ENCODE data around the gene ACTR1A.
"Not testable (repeated sequence)": the region's sequence is repeated elsewhere in the genome, so short reads cannot be mapped to it uniquely, and the experiment has no call there.

ACTR1A gene

GRCh38 chr10:102502337-102503151 lies at the start of gene ACTR1A:
Gene ACTR1A, minus strand, starts transcription at chr10:102502712. Its CDS starts 65 bp downstream, at chr10:102502647.
- DNase-seq (ENCODE audit: low spot score) = peak; percentile 97

GRCh38 chr10:102550636-102551210 lies 48.2 kb upstream of the ACTR1A start:
- DNase-seq (ENCODE audit: low spot score) = no peak

DNA sequence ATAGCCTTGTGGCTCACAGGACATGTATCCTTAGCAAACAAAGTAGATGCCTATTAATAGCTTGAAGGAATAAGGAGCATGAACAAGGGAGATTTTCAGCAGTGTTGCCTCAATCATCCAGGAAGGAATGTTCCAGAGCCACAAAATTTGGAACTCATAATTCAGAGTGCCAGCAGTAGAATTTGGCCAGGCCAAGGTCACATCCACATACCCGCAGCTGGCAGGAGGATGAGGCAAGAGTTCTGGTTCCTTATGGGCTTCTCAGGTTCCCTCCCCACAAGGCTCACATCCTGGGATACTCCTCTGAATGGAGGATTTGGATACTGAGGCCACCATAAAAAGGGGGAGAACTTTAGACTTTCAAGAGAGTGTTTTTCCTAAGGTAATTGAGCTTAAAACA lies 47.0 kb upstream of the ACTR1A start:
- no peak for DNase-seq (ENCODE audit: low spot score)

- DNase-seq (ENCODE audit: low spot score) = no peak
Observed at GRCh38 chr10:102546606-102547320, 44.3 kb upstream of the ACTR1A start.

GRCh38 chr10:102545997-102546396 lies 43.5 kb upstream of the ACTR1A start:
- DNase-seq (ENCODE audit: low spot score) = no peak

GRCh38 chr10:102545265-102545871 lies 42.9 kb upstream of the ACTR1A start:
- DNase-seq (ENCODE audit: low spot score) = no peak

GRCh38 chr10:102542800-102543418 lies 40.4 kb upstream of the ACTR1A start:
- no peak for DNase-seq (ENCODE audit: low spot score)

DNA sequence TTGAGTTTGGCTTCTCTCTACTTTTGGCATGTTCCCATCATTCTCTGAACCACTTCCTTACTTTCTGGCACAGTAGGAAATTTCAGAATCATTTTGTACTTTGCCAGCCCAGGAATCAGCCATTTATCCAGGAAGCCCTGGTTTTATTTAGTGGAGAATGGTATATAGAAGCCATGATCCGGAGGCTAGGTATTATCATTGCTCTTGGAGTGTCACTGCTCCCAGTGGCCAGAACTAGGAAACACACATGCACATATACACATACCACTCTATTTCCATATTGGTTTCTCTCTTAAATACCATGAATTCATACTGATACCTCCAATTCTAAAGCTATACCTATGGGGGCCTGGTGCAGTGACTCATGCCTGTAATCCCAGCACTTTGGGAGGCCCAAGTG lies 37.5 kb upstream of the ACTR1A start:
- DNase-seq (ENCODE audit: low spot score) = no peak

GRCh38 chr10:102538811-102539210 lies 36.3 kb upstream of the ACTR1A start:
- DNase-seq (ENCODE audit: low spot score) = no peak

DNA sequence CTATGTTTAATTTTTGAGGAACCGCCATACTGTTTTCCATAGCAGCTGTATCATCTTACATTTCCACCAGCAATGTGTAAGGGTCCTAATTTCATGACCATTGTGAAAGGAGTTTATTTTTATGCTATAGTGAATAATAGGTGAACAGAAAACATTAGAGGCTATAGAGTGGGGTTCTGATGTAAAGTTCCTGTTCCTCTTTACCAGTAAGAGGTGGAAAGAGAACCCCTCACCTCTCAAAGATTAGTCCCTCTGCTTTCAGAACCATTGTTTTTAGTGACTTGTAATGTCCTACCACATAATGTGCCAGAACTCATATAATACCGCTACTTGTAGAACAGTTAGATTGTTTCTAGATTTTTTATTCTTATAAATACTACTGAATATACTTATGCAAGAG lies 35.4 kb upstream of the ACTR1A start:
- no peak for DNase-seq (ENCODE audit: low spot score)

- no peak for DNase-seq (ENCODE audit: low spot score)
Observed at GRCh38 chr10:102537367-102537766, 34.9 kb upstream of the ACTR1A start.

DNA sequence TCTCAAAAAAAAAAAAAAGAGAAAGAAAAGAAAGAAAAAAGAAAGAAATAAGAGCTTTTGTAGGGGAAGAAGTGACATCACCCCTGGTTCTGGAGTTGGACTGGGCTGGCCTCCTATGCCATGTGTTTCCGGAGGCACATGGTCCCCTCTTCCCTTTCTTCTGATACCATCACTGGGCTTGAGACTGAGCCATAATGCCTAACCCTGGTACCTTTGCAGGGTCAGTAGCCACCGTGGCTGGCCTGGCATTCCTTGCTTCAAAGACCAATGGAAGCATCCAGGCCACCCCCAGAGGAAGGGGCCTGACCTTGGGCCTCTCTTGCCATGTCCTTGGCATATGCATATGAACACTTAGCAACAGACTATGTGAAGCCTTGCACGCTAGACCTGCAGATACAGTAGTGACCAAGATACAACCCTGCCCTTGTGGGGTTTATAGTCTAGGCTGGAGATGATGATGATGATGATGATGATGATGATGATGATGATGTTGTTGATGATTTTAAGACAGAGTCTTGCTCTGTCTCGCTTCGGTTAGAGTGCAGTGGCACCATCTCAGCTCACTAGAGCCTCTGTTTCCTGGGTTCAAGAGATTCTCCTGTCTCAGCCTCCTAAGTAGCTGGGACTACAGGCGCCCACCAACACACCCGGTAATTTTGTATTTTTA lies 33.1 kb upstream of the ACTR1A start:
- no peak for DNase-seq (ENCODE audit: low spot score)

GRCh38 chr10:102534966-102535365 lies 32.5 kb upstream of the ACTR1A start:
- DNase-seq (ENCODE audit: low spot score) = not testable (repeated sequence)

DNA sequence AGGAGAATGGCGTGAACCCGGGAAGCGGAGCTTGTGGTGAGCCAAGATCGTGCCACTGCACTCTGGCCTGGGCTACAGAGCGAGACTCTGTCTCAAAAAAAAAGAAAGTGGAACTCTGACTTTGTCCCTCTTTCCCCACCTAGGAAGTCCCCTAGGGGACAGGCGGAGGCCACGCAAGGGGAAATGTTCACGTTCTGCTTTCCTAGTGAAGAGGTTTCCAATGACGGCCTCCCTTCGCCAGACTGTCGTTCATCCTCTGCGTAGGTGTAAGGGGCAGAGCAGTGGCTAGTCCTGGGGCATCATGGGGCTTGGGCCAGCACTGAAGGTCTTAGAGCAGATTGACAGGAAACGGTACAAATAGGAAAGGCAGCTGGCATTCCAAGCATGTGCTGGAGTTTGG lies 31.8 kb upstream of the ACTR1A start:
- no peak for DNase-seq (ENCODE audit: low spot score)

- no peak for DNase-seq (ENCODE audit: low spot score)
Observed at GRCh38 chr10:102527546-102527945, 25.0 kb upstream of the ACTR1A start.

GRCh38 chr10:102524746-102525145 lies 22.2 kb upstream of the ACTR1A start:
- DNase-seq (ENCODE audit: low spot score) = no peak

DNA sequence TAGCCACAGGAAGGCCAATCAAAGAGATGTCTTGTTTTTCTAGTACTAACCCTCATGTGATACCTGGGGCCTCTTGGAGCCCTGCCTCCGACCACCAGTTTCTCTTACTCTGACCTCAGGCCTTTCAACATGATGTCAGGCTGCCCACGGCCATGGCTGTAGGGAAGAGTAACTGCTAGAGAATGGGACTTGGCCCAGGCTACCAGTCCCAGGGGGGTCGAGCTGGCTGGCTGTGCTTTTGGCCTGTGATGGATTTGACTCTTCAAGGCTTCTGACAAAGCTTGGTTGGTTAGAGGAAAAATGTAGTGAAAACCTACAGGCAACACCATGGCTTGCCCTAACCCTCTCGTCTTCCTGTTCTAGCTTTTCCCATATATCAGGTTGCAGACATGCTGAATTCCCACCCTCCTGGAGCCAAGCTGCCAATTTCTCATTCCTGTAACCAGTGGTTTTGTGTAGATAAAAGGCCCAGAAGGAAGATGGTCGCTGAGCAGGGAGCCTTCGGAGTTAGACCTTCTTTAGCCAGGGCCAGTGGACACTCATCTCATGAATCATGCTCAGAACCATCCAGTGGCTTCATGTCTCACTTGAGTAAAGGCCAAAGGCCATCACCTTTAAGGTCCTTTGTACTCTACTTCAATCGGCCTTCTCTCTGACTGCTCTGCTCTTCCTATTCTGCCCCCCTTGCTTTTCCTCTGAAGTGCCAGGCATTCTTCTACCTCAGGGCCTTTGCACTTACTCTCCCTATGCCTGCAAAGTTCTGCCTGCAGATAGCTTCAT lies 20.9 kb upstream of the ACTR1A start:
- no peak for DNase-seq (ENCODE audit: low spot score)

DNA sequence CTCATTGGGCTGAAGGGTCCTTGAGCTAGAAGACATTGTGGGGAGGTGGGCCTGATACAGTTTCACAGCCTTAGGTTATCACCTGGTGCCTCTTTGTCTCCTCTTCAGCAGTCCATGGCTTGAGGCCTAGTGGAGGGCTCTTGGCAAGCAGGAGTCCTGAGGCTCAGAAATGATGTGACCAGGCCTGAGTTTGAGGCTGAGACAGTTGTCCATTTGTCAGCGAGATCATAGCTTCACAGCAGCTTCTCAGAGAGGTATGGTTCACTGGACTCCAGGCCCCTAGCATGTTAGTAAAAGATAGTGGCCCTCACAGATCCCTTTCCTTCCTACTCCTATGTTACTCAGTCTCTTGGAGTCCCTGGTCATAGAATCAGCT lies 20.4 kb upstream of the ACTR1A start:
- DNase-seq (ENCODE audit: low spot score) = no peak

GRCh38 chr10:102519246-102519825 lies 16.8 kb upstream of the ACTR1A start:
- no peak for DNase-seq (ENCODE audit: low spot score)

GRCh38 chr10:102517553-102517952 lies 15.0 kb upstream of the ACTR1A start:
- no peak for DNase-seq (ENCODE audit: low spot score)

DNA sequence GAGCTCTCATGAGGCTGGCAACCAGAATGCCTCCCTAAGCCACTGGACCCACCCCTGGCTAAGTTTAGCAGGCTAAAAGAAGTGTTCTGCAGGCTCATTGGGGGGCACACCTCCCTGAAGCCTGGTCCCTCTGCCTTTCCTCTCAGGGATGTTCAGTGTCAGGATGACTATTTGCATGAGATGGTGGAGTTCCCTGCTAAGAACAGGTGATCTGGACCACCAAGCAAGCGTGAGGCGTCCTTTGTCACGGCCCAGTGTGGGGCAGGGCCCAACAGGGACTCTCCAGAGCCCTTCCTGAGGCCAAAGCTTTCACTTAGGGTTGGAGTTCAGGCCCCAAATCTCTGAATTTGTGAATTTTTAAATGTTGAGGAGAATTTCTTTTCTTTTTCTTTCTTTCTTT lies 13.2 kb upstream of the ACTR1A start:
- no peak for DNase-seq (ENCODE audit: low spot score)

Data from ecto neural progenitor cell (in vitro differentiated cells).